ENCODE data around the gene UBAC1.

The UBAC1 gene

GRCh38 chr9:135985889-135986288, 24.7 kb upstream of the UBAC1 start:
- TF ChIP-seq CTCF (IDR thresholded peaks at IDR 0.05; ENCODE audit: low read depth, low read length) = no peak
- in situ Hi-C loops (cut with HindIII; ENCODE audit: low sequenced_read_pairs) = no loop called here
- no peak for DNase-seq (ENCODE audit: low read depth, low spot score)
- H3K4me3 ChIP-seq (ENCODE audit: low read depth, low read length) = no peak overlapping the region

- no peak for TF ChIP-seq CTCF (IDR thresholded peaks at IDR 0.05; ENCODE audit: low read depth, low read length)
- H3K4me3 ChIP-seq (ENCODE audit: low read depth, low read length) = no peak overlapping the region
- in situ Hi-C loops (cut with HindIII; ENCODE audit: low sequenced_read_pairs) = no loop called here
- no peak for DNase-seq (ENCODE audit: low read depth, low spot score)
Measured at GRCh38 chr9:135985459-135985774, 24.2 kb upstream of the UBAC1 start.

GRCh38 chr9:135984072-135984710, 23.0 kb upstream of the UBAC1 start:
- in situ Hi-C loops (cut with HindIII; ENCODE audit: low sequenced_read_pairs) = no loop called here
- no peak for DNase-seq (ENCODE audit: low read depth, low spot score)
- TF ChIP-seq CTCF (IDR thresholded peaks at IDR 0.05; ENCODE audit: low read depth, low read length) = no peak

GRCh38 chr9:135983208-135984071, 22.3 kb upstream of the UBAC1 start:
- TF ChIP-seq CTCF (IDR thresholded peaks at IDR 0.05; ENCODE audit: low read depth, low read length) = no peak
- DNase-seq (ENCODE audit: low read depth, low spot score) = no peak
- in situ Hi-C loops (cut with HindIII; ENCODE audit: low sequenced_read_pairs) = no loop called here
- H3K4me3 ChIP-seq (ENCODE audit: low read depth, low read length) = no peak overlapping the region

More at GRCh38 chr9:135984072-135984710, 23.0 kb upstream of the UBAC1 start:
- H3K4me3 ChIP-seq (ENCODE audit: low read depth, low read length) = no peak overlapping the region

GRCh38 chr9:135982499-135983207, 21.5 kb upstream of the UBAC1 start:
- in situ Hi-C loops (cut with HindIII; ENCODE audit: low sequenced_read_pairs) = no loop called here
- H3K4me3 ChIP-seq (ENCODE audit: low read depth, low read length) = no peak overlapping the region
- no peak for DNase-seq (ENCODE audit: low read depth, low spot score)
- TF ChIP-seq CTCF (IDR thresholded peaks at IDR 0.05; ENCODE audit: low read depth, low read length) = no peak

- DNase-seq (ENCODE audit: low read depth, low spot score) = no peak
- no peak overlapping the region for H3K4me3 ChIP-seq (ENCODE audit: low read depth, low read length)
- in situ Hi-C loops (cut with HindIII; ENCODE audit: low sequenced_read_pairs) = no loop called here
- no peak for TF ChIP-seq CTCF (IDR thresholded peaks at IDR 0.05; ENCODE audit: low read depth, low read length)
Measured at GRCh38 chr9:135980926-135981630, 19.9 kb upstream of the UBAC1 start.
